Activated T-cell treated with anti-CD3 and anti-CD28 coated beads for 48 hours (primary cell): ENCODE data around the gene SLC6A20.

Experiments
- DNase-seq: peaks from one replicate; pipeline ENCODE4 v3.0.0-alpha.2; 2020; ENCODE audit warnings: low read depth

Gene SLC6A20

GRCh38 chr3:45777746-45778386 is 18.5 kb downstream of the SLC6A20 start:
- no peak for DNase-seq

- no peak for DNase-seq
Observed at GRCh38 chr3:45777111-45777745, 19.1 kb downstream of the SLC6A20 start.

- DNase-seq: no peak
Observed at GRCh38 chr3:45776611-45777010, 19.7 kb downstream of the SLC6A20 start.

- DNase-seq: no peak
Observed at GRCh38 chr3:45776301-45776595, 20.1 kb downstream of the SLC6A20 start.

- no peak for DNase-seq
Observed at GRCh38 chr3:45775571-45776300, 20.6 kb downstream of the SLC6A20 start.

GRCh38 chr3:45774581-45775521 is 21.5 kb downstream of the SLC6A20 start:
- DNase-seq: no peak

- no peak for DNase-seq
Observed at GRCh38 chr3:45773714-45774449, 22.5 kb downstream of the SLC6A20 start.

GRCh38 chr3:45773072-45773471 is 23.3 kb downstream of the SLC6A20 start:
- DNase-seq: no peak

GRCh38 chr3:45772341-45773035 is 23.8 kb downstream of the SLC6A20 start:
- no peak for DNase-seq

- DNase-seq: no peak
Observed at GRCh38 chr3:45771831-45772230, 24.5 kb downstream of the SLC6A20 start.

GRCh38 chr3:45771166-45771775 is 25.1 kb downstream of the SLC6A20 start:
- DNase-seq: no peak

- no peak for DNase-seq
Observed at GRCh38 chr3:45765958-45766357, 30.4 kb downstream of the SLC6A20 start.

- DNase-seq: no peak
Observed at GRCh38 chr3:45765266-45765851, 31.0 kb downstream of the SLC6A20 start.

- DNase-seq: no peak
Observed at GRCh38 chr3:45763303-45763675, 33.0 kb downstream of the SLC6A20 start.

GRCh38 chr3:45762647-45763302 is 33.6 kb downstream of the SLC6A20 start:
- DNase-seq: no peak

GRCh38 chr3:45761831-45762230 is 34.5 kb downstream of the SLC6A20 start:
- DNase-seq: no peak

- peak; percentile 17 for DNase-seq
Observed at GRCh38 chr3:45760878-45761711, 35.2 kb downstream of the SLC6A20 start.

- no peak for DNase-seq
Observed at GRCh38 chr3:45759851-45760250, 36.5 kb downstream of the SLC6A20 start.

- no peak for DNase-seq
Observed at GRCh38 chr3:45758871-45759270, 37.5 kb downstream of the SLC6A20 start.
